Vagina (tissue), 2 donors: Measurements from ENCODE around the gene AIF1. TPM values are rescaled to one million over a fixed set of nuclear protein-coding genes. Genes with fewer than 3 reads are reported as not detected.

ENCODE experiments used
- DNase-seq, 2 donors: peaks; one replicate each; pipeline ENCODE4 v3.0.0-alpha.2; 2017; ENCODE audit errors: extremely low spot score in 2 of 2
- H3K27ac ChIP-seq: fragments of 200-600 bp; sonication (generic); one replicate; pipeline ENCODE4 v1.5.1; 2019
- H3K27me3 ChIP-seq: fragments of 200-600 bp; sonication (generic); one replicate; pipeline ENCODE4 v1.5.1; 2019
- H3K36me3 ChIP-seq, 2 donors: fragments of 200-600 bp; sonication (generic); one replicate each; pipeline ENCODE4 v1.5.1; 2017 to 2019
- H3K4me1 ChIP-seq: fragments of 200-600 bp; sonication (generic); one replicate; pipeline ENCODE4 v1.5.1; 2019
- H3K4me3 ChIP-seq, 2 donors: fragments of 200-600 bp; sonication (generic); 1 replicate in 1 of 2; 2 replicates in 1 of 2; pipeline ENCODE4 v1.5.1; 2016 to 2019
- H3K9me3 ChIP-seq: fragments of 200-600 bp; sonication (generic); one replicate; pipeline ENCODE4 v1.5.1; 2019
- CTCF ChIP-seq, 3 experiments: fragments of 450-650 bp in 2 of 3; fragments of 200-600 bp in 1 of 3; sonication (generic) in 1 of 3; IDR thresholded peaks; one replicate each; pipeline ENCODE4 v1.5.1; 2017 to 2019; ENCODE audit warnings: antibody characterized with exemption in 3 of 3, mild to moderate bottlenecking in 2 of 3, moderate library complexity in 2 of 3
- POLR2A ChIP-seq, 2 donors: fragments of 450-650 bp; IDR thresholded peaks; one replicate each; pipeline ENCODE4 v1.6.1; 2017; ENCODE audit warnings: antibody characterized with exemption in 2 of 2, mild to moderate bottlenecking in 2 of 2, moderate library complexity in 2 of 2
- POLR2AphosphoS5 ChIP-seq, 2 donors: sonication (generic); formaldehyde crosslinking; IDR thresholded peaks; one replicate each; pipeline ENCODE4 v1.9.0; 2017; ENCODE audit warnings: antibody characterized with exemption in 2 of 2, mild to moderate bottlenecking in 2 of 2, low read depth in 1 of 2; ENCODE audit not compliant: insufficient read depth in 1 of 2
- intact Hi-C: fragments of 100-400 bp; cut with DNase I; formaldehyde crosslinking; loops from one replicate; pipeline ENCODE4 v1.15.1; 2023
- microRNA-seq: library from miRNA; unstranded; fragments of <30 nt; microRNA quantifications from one replicate; pipeline ENCODE4, GENCODE V29; 2017; ENCODE audit warnings: borderline number of aligned reads, borderline replicate concordance
- small RNA-seq: library from RNA; depleted of rRNA; stranded (forward); fragments of <200 nt; gene quantifications from one replicate; pipeline ENCODE3, GENCODE V24; 2016
- total RNA-seq: library from RNA; depleted of rRNA; stranded (reverse); fragments of >200 nt; gene quantifications from one replicate; pipeline ENCODE4 v1.2.3, GENCODE V29; 2016

The AIF1 gene
- total RNA-seq, 1 donor from 2014 or later: 25.0 TPM

DNA sequence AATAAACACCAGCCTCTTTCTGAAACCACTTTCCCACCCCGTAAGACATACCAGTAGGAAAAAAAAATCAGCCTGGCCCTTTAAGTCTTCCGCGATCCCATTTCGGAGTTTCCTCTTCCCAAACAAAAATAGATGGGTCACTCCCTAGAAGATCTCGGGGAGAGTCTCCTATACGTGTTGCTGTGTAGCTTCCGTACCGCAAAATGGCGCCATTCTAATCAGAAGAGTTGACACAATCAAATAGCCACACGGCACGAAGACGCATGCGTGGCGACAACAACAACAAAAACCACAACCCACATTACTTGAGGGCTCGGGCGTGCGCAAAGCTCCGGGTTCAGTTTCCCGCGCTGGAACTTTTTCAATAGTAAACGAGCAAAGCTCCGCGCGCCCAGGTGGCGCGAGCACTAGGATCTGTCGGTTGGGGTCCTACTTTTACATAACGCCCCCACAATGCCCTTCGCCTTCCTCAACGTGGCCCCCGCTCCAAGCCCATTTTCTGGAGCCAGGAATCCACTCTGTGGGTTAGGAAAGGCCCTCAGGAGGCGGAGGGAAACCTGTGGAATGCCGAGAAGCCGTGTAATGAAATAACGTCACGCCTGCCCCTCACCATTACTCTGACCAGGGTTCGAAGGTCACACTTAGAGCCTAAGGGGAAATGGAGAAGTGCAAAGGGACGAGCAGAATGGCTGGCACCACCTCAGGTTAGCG, 49.9 kb downstream of the AIF1 start, which contains the start of gene GPANK1:
TSS of gene GPANK1 (minus strand) at position 208 of the 711 bp plus-strand sequence. CDS start 519 bp downstream, outside the sequence.
- H3K4me3 ChIP-seq: peak within 1 kb of the TSS; percentile 79 to 95
- peaks cover 0 to 40% of the 10 kb centered on the region in 2 donors for H3K36me3 ChIP-seq
- H3K27me3 ChIP-seq: no peaks in the 10 kb centered on the region
- TF ChIP-seq POLR2AphosphoS5 (IDR thresholded peaks at IDR 0.05; ENCODE audit: insufficient read depth in 1 of 2, low read depth in 1 of 2): peak in 1 of 2 donors; percentile 98
- TF ChIP-seq CTCF (IDR thresholded peaks at IDR 0.05): no peak
- TF ChIP-seq POLR2A (IDR thresholded peaks at IDR 0.05): peak in 1 of 2 donors; percentile 60
- intact Hi-C loops: no loop called here
- H3K27ac ChIP-seq: peak within 1 kb of the TSS; percentile 95
- no peaks in the 10 kb centered on the region for H3K9me3 ChIP-seq
- H3K4me1 ChIP-seq: peaks cover 63% of the 10 kb centered on the region
- peak in 1 of 2 donors; percentile 96 for DNase-seq

GRCh38 chr6:31665501-31666336, 50.7 kb downstream of the AIF1 start, which contains the start of gene CSNK2B:
CSNK2B (plus strand) TSS chr6:31666080; CDS start chr6:31666832, 752 bp downstream.
- H3K4me3 ChIP-seq: peak within 1 kb of the TSS; percentile 79 to 95
- H3K27ac ChIP-seq: peak within 1 kb of the TSS; percentile 95
- H3K4me1 ChIP-seq: peaks cover 59% of the 10 kb centered on the region
- no peaks in the 10 kb centered on the region for H3K9me3 ChIP-seq
- intact Hi-C loops: no loop called here
- TF ChIP-seq CTCF (IDR thresholded peaks at IDR 0.05): no peak
- peak; percentile 73 to 83 for TF ChIP-seq POLR2A (IDR thresholded peaks at IDR 0.05)
- TF ChIP-seq POLR2AphosphoS5 (IDR thresholded peaks at IDR 0.05; ENCODE audit: insufficient read depth in 1 of 2, low read depth in 1 of 2): peak; percentile 94 to 97
- peaks cover 0 to 48% of the 10 kb centered on the region in 2 donors for H3K36me3 ChIP-seq
- DNase-seq: peak in 1 of 2 donors; percentile 99
- H3K27me3 ChIP-seq: no peaks in the 10 kb centered on the region

DNA sequence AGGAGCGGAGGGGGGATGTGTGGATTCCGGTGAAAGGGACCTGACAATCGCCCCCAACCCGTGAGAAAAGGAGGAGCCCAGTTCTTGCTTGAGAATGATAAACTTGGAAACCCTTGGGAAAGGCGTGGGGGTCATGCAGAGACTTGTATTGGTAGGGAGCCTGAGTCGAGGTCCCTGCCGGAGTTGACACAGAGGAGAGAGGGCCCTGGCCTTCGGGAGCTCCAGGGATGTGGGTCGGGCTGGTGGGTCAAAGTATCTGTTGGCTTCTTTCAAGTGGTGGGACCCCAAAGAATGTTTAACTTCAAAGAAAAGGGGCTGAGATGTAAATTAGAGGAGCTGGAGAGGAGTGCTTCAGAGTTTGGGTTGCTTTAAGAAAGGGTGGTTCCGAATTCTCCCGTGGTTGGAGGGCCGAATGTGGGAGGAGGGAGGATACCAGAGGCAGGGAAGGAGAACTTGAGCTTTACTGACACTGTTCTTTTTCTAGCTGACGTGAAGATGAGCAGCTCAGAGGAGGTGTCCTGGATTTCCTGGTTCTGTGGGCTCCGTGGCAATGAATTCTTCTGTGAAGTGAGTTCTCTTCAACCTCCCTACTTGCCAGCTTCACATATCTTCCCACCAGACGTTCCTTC, 51.4 kb downstream of the AIF1 start:
- H3K9me3 ChIP-seq: no peaks in the 10 kb centered on the region
- DNase-seq: no peak
- no peaks in the 10 kb centered on the region for H3K27me3 ChIP-seq
- H3K4me3 ChIP-seq: peak overlapping the region; percentile 79 to 95
- peaks cover 51% of the 10 kb centered on the region for H3K4me1 ChIP-seq
- H3K36me3 ChIP-seq: peaks cover 0 to 55% of the 10 kb centered on the region in 2 donors
- TF ChIP-seq CTCF (IDR thresholded peaks at IDR 0.05) (no peak), POLR2A (IDR thresholded peaks at IDR 0.05) (no peak)
- H3K27ac ChIP-seq: peak overlapping the region; percentile 95
- intact Hi-C loops: no loop called here

Small RNA genes lying within 50 kb of the gene (microRNA-seq; reads per million reads assigned to microRNA genes)
- gene MIR6832: not detected

Small RNA genes lying within 50 kb of the gene (small RNA-seq; reads per million reads assigned to genes)
- not detected for gene MIR6832
- not detected for gene RF00019
- gene SNORA38: 7.8 reads per million, percentile 91 among the genes with 10 or more reads in this experiment
- not detected for gene UQCRHP1

Other genes with a start within 250 kb of the AIF1 start
- gene MICA, start 211.6 kb upstream of the AIF1 start, total RNA-seq: 19.9 TPM
- gene MICB, start 117.1 kb upstream of the AIF1 start, total RNA-seq: 3.2 TPM
- gene MCCD1, start 86.3 kb upstream of the AIF1 start, total RNA-seq: not detected
- 299 TPM for gene DDX39B, start 73.2 kb upstream of the AIF1 start, total RNA-seq
- gene ATP6V1G2, start 68.6 kb upstream of the AIF1 start, total RNA-seq: 5.4 TPM
- 14.2 TPM for gene NFKBIL1, start 67.6 kb upstream of the AIF1 start, total RNA-seq
- gene LTA, start 42.9 kb upstream of the AIF1 start, total RNA-seq: not detected
- not detected for gene TNF, start 39.7 kb upstream of the AIF1 start, total RNA-seq
- 5.4 TPM for gene LTB, start 32.8 kb upstream of the AIF1 start, total RNA-seq
- not detected for gene LST1, start 29.0 kb upstream of the AIF1 start, total RNA-seq
- not detected for gene NCR3, start 22.2 kb upstream of the AIF1 start, total RNA-seq
- 74.6 TPM for gene PRRC2A, start 5.5 kb downstream of the AIF1 start, total RNA-seq
- 139 TPM for gene BAG6, start 37.4 kb downstream of the AIF1 start, total RNA-seq
- gene APOM, start 40.7 kb downstream of the AIF1 start, total RNA-seq: not detected
- 15.2 TPM for gene C6orf47, start 45.5 kb downstream of the AIF1 start, total RNA-seq
- gene GPANK1, start 49.8 kb downstream of the AIF1 start, total RNA-seq: 16.9 TPM
- 219 TPM for gene CSNK2B, start 50.8 kb downstream of the AIF1 start, total RNA-seq
- gene LY6G5B, start 54.7 kb downstream of the AIF1 start, total RNA-seq: 7.4 TPM
- gene LY6G5C, start 65.8 kb downstream of the AIF1 start, total RNA-seq: 1.7 TPM
- gene ABHD16A, start 88.1 kb downstream of the AIF1 start, total RNA-seq: 53.0 TPM
- gene LY6G6F, start 91.6 kb downstream of the AIF1 start, total RNA-seq: not detected
- not detected for gene LY6G6D, start 100.1 kb downstream of the AIF1 start, total RNA-seq
- gene LY6G6C, start 106.5 kb downstream of the AIF1 start, total RNA-seq: not detected
- not detected for gene MPIG6B, start 108.1 kb downstream of the AIF1 start, total RNA-seq
- gene DDAH2, start 114.1 kb downstream of the AIF1 start, total RNA-seq: 108 TPM
- 250 TPM for gene CLIC1, start 121.3 kb downstream of the AIF1 start, total RNA-seq
- gene MSH5, start 124.8 kb downstream of the AIF1 start, total RNA-seq: 11.0 TPM
- not detected for gene SAPCD1, start 147.4 kb downstream of the AIF1 start, total RNA-seq
- 0.74 TPM for gene VWA7, start 162.1 kb downstream of the AIF1 start, total RNA-seq
- 39.8 TPM for gene VARS1, start 180.5 kb downstream of the AIF1 start, total RNA-seq
- 51.6 TPM for gene LSM2, start 191.7 kb downstream of the AIF1 start, total RNA-seq
- gene HSPA1L, start 200.0 kb downstream of the AIF1 start, total RNA-seq: 0.98 TPM
- 345 TPM for gene HSPA1A, start 200.3 kb downstream of the AIF1 start, total RNA-seq
- 466 TPM for gene HSPA1B, start 212.5 kb downstream of the AIF1 start, total RNA-seq
- 26.0 TPM for gene NEU1, start 247.6 kb downstream of the AIF1 start, total RNA-seq